GM23248 (cell line): ENCODE data around the gene SMC5.

Experiments
- EZH2 ChIP-seq: fragments of 200-600 bp; sonication (generic); IDR thresholded peaks from 2 replicates; pipeline ENCODE4 v1.6.1; 2018; ENCODE audit warnings: antibody characterized with exemption, mild to moderate bottlenecking; ENCODE audit not compliant: insufficient read depth, poor library complexity, severe bottlenecking
- EZH2phosphoT487 ChIP-seq: fragments of 200-600 bp; sonication (generic); IDR thresholded peaks from 2 replicates; pipeline ENCODE4 v1.6.1; 2018; ENCODE audit warnings: antibody characterized with exemption, moderate library complexity, mild to moderate bottlenecking, low read depth; ENCODE audit not compliant: insufficient read depth

DNA sequence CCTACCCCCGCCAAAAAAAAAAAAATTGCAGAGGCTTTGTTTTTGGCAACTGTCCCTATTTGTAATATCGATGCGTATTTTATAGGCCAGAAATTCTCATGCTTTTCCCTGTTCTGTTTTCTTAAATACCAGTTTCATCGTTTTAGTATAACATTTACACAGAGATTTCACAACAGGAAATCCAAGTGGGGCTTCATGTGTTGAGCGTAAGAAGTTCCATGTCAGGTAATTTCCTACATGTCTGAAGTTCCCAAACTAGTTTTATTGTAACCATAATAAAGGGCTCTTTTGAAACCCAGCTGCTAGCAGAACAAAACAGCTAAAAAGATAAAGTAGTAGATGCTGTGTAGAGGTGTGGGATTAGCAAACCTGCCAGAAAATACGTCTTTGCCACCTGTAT lies 4.2 kb downstream of the SMC5 start:
- TF ChIP-seq EZH2 (no peak), EZH2phosphoT487 (no peak)
